ENCODE results near the gene SIX3.

GRCh38 chr2:44935729-44936098, 5.8 kb upstream of the SIX3 start:
- TF ChIP-seq YY1 (IDR thresholded peaks at IDR 0.05; ENCODE audit: low read depth), result no peak
- no peak for TF ChIP-seq ZBTB7A (IDR thresholded peaks at IDR 0.05; ENCODE audit: low read depth)
- TF ChIP-seq RAD21 (IDR thresholded peaks at IDR 0.05; ENCODE audit: low read depth), result no peak
- TF ChIP-seq MAX (IDR thresholded peaks at IDR 0.05), result no peak
- no peak for TF ChIP-seq REST (IDR thresholded peaks at IDR 0.05; ENCODE audit: low read depth)
- no peak for TF ChIP-seq EP300 (IDR thresholded peaks at IDR 0.05; ENCODE audit: borderline replicate concordance)
- no peak for TF ChIP-seq USF1 (IDR thresholded peaks at IDR 0.05)
- TF ChIP-seq EGR1 (IDR thresholded peaks at IDR 0.05), result no peak
- no peak for TF ChIP-seq TEAD4 (IDR thresholded peaks at IDR 0.05)
- no peak for TF ChIP-seq TAF1 (IDR thresholded peaks at IDR 0.05; ENCODE audit: low read depth)
- TF ChIP-seq CREB1 (IDR thresholded peaks at IDR 0.05; ENCODE audit: low read depth), result no peak
- TF ChIP-seq FOXM1 (IDR thresholded peaks at IDR 0.05; ENCODE audit: borderline replicate concordance, low read depth), result no peak
- TF ChIP-seq CEBPB (IDR thresholded peaks at IDR 0.05), result no peak
